ENCODE measurements around the gene NLE1.

The NLE1 gene

DNA sequence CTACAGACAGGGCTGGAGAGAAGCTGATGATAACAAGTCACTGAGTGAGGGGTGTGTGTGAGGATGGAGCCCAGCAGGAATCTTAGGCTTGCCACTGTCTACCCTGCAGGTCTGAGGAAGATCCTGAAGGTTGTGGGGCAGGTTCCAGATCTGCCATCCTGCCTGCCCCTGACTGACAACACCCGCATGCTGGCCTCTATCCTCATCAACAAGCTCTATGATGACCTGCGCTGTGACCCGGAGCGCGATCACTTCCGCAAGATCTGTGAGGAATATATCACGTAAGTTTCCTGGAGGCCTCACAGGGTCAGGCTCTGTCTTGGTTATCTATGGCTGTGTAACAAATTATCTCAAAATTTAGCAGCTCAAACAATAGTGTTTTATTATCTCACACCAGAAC lies 21.8 kb upstream of the NLE1 start:
- no peak for DNase-seq (ENCODE audit: low read depth)
- TF ChIP-seq, protein P1, sequence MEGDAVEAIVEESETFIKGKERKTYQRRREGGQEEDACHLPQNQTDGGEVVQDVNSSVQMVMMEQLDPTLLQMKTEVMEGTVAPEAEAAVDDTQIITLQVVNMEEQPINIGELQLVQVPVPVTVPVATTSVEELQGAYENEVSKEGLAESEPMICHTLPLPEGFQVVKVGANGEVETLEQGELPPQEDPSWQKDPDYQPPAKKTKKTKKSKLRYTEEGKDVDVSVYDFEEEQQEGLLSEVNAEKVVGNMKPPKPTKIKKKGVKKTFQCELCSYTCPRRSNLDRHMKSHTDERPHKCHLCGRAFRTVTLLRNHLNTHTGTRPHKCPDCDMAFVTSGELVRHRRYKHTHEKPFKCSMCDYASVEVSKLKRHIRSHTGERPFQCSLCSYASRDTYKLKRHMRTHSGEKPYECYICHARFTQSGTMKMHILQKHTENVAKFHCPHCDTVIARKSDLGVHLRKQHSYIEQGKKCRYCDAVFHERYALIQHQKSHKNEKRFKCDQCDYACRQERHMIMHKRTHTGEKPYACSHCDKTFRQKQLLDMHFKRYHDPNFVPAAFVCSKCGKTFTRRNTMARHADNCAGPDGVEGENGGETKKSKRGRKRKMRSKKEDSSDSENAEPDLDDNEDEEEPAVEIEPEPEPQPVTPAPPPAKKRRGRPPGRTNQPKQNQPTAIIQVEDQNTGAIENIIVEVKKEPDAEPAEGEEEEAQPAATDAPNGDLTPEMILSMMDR (IDR thresholded peaks at IDR 0.05; ENCODE audit: control insufficient read depth, extremely low read depth, insufficient read depth) = no peak
- no peak overlapping the region for H3K4me3 ChIP-seq (ENCODE audit: low read depth, low read length)

DNA sequence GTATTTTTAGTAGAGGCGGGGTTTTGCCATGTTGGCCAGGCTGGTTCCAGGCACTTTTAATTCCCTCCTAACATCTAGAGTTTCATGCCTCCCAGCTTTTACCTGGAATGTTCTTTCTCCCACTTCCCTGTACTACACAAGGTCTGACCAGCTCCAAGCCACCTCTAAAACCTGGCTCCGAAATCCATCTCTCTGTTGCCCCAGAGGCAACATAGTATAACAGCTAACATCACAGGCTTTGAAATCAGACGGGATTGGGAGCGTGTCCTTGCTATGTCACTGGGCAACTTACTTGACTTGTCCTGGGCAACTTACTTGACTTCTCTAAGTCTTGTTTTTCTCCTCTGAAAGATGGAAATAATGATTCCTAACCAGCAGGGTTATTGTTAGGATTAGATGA lies 20.7 kb upstream of the NLE1 start:
- H3K4me3 ChIP-seq (ENCODE audit: low read depth, low read length) = no peak overlapping the region
- TF ChIP-seq, protein P1 (IDR thresholded peaks at IDR 0.05; ENCODE audit: control insufficient read depth, extremely low read depth, insufficient read depth) = no peak
- no peak for DNase-seq (ENCODE audit: low read depth)

DNA sequence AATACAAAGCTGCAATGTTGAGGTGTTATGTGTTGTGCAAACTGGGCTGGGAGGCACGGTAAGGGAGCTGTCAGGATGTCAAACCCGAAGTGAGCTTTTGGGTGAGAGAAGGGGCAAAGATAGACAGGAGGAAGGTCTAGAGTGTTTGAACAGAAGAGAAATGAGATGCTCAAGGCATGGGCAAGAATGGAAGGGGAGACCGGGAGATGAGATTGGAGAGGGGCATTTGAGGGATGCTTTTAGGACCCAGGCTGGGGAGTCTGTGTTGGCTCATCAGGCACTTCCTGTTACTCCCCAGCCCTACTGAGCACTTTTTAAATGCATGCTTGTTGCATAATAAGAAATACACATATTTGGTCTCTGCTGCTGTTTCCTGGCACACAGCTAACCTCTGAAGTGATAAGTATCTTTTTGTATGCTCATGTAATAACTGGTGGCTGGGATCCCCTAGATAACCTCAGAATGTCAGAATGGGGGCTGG lies 19.2 kb upstream of the NLE1 start:
- no peak for DNase-seq (ENCODE audit: low read depth)
- no peak overlapping the region for H3K4me3 ChIP-seq (ENCODE audit: low read depth, low read length)
- TF ChIP-seq, protein P1 (IDR thresholded peaks at IDR 0.05; ENCODE audit: control insufficient read depth, extremely low read depth, insufficient read depth) = no peak

DNA sequence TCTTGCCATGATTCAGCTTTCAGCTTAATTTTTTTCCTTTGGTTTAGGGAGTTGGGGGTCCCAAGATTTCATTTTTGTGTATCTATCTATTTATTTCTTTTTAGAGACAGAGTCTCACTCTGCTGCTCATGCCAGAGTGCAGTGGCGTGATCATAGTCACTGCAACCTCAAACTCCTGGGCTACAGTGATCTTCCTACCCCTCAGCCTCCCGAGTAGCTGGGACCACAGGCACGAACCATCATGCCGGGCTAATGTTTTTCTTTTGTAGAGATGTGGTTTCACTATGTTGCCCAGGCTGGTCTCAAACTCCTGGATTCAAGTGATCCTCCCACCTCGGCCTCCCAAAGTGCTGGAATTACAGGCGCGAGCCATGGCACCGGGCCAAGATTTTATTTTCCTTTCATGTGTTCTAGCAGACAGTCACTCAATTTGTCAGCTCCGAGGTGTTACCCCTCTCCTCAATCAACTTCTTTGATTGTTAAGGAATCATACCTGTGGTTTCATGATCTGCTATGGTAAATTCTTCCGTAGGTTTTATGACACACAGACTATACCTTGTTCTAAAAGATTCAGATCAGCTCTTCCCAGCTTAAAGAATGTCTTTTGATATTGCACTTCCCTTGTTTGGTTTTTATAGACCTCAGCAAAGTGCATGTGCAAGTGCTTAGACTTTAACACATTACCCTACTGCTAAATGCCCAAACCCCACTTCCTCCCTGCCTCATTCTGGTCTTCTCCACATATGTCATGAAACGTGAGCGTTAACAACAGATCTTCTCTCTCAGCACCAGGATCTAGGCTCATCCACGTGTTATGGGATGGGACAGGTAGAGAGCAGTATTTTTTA lies 18.5 kb upstream of the NLE1 start:
- DNase-seq (ENCODE audit: low read depth) = no peak
- H3K4me3 ChIP-seq (ENCODE audit: low read depth, low read length) = no peak overlapping the region
- TF ChIP-seq, protein P1 (IDR thresholded peaks at IDR 0.05; ENCODE audit: control insufficient read depth, extremely low read depth, insufficient read depth) = no peak

DNA sequence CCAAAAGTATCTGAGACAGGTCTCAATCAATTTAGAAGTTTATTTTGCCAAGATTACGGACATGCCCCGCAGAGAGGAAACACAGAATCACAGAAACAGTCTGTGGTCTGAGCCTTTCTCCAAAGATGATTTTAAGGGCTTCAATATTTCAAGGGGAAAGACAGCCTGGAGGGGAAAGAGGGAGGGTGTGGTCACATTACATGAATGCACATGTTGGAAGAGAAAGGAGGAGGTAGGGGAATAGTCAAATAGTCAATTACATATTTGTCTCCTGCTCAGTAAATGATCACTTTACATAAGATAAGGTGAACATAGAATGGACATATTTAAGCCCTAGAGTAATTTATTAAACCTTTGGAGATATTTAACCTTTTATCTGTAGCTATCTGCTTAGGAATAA lies 17.8 kb upstream of the NLE1 start:
- TF ChIP-seq, protein P1 (IDR thresholded peaks at IDR 0.05; ENCODE audit: control insufficient read depth, extremely low read depth, insufficient read depth) = no peak
- DNase-seq (ENCODE audit: low read depth) = no peak
- H3K4me3 ChIP-seq (ENCODE audit: low read depth, low read length) = no peak overlapping the region

DNA sequence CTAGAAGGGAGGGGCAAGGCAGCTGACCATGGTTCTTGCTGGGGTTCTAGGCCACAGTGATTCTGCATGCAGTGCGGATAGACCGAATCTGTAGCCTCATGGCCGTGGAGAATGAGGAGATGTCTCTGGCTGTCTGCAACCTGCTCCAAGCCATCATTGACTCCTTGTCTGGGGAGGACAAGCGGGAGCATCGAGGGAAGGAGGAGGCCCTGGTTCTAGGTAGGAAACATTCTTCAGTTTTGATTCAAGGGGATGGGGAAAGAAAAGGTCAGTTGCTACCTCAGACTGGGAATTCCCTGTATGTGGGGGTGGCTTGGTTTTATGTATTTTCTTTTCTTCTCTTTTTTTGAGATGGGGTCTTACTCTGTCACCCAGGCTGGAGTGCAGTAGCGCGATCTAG lies 13.1 kb upstream of the NLE1 start:
- TF ChIP-seq, protein P1 (IDR thresholded peaks at IDR 0.05; ENCODE audit: control insufficient read depth, extremely low read depth, insufficient read depth) = no peak
- no peak for DNase-seq (ENCODE audit: low read depth)
- H3K4me3 ChIP-seq (ENCODE audit: low read depth, low read length) = no peak overlapping the region
